Measurements from ENCODE around the gene SNAI3.

The SNAI3 gene

GRCh38 chr16:88727871-88728270, 41.6 kb upstream of the SNAI3 start:
- ChIA-PET POLR2A (no interaction called here), CTCF (no interaction called here)
- no peak for TF ChIP-seq CTCF (IDR thresholded peaks at IDR 0.05; ENCODE audit: insufficient read depth, low read length, missing control alignments)
- no peak for DNase-seq (ENCODE audit: low read depth, low spot score)
- no peak overlapping the region for H3K4me3 ChIP-seq (ENCODE audit: low read depth, low read length)

DNA sequence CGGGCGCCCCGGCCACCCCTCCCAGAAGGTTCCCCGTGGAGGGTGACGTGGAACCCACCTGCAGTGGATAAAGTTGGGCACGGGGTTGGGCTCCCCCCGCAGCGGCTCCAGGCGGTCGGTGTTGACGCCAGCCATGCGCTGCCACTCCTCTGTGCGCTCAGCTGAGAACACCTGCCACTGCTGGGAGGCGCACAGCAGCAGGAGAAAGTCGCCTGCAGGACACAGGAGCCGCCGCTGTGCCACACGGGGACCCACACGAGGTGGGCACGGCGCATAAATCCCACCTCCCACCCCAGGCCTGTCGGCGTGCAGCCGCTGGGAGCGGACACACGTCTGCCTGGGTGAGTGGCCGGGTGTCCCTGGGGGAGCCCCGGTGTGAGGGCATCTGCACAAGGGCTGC, 40.7 kb upstream of the SNAI3 start:
- TF ChIP-seq CTCF (IDR thresholded peaks at IDR 0.05; ENCODE audit: insufficient read depth, low read length, missing control alignments): no peak
- no peak for DNase-seq (ENCODE audit: low read depth, low spot score)
- no peak overlapping the region for H3K4me3 ChIP-seq (ENCODE audit: low read depth, low read length)
- POLR2A ChIA-PET: no interaction called here
- CTCF ChIA-PET: no interaction called here

GRCh38 chr16:88726408-88726749, 40.1 kb upstream of the SNAI3 start:
- DNase-seq (ENCODE audit: low read depth, low spot score): no peak
- no peak for TF ChIP-seq CTCF (IDR thresholded peaks at IDR 0.05; ENCODE audit: insufficient read depth, low read length, missing control alignments)
- no peak overlapping the region for H3K4me3 ChIP-seq (ENCODE audit: low read depth, low read length)
- CTCF ChIA-PET: interaction anchor here (1.0 kb wide), 1 partner anchor 11 kb away, joined by 4 read pairs; no protein-coding TSS in a partner anchor
- POLR2A ChIA-PET: no interaction called here

GRCh38 chr16:88725609-88726407, 39.5 kb upstream of the SNAI3 start:
- CTCF ChIA-PET: interaction anchor here (1.0 kb wide), 1 partner anchor 12 kb away, joined by 4 read pairs; no protein-coding TSS in a partner anchor
- no peak for TF ChIP-seq CTCF (IDR thresholded peaks at IDR 0.05; ENCODE audit: insufficient read depth, low read length, missing control alignments)
- no peak overlapping the region for H3K4me3 ChIP-seq (ENCODE audit: low read depth, low read length)
- no peak for DNase-seq (ENCODE audit: low read depth, low spot score)
- POLR2A ChIA-PET: no interaction called here

DNA sequence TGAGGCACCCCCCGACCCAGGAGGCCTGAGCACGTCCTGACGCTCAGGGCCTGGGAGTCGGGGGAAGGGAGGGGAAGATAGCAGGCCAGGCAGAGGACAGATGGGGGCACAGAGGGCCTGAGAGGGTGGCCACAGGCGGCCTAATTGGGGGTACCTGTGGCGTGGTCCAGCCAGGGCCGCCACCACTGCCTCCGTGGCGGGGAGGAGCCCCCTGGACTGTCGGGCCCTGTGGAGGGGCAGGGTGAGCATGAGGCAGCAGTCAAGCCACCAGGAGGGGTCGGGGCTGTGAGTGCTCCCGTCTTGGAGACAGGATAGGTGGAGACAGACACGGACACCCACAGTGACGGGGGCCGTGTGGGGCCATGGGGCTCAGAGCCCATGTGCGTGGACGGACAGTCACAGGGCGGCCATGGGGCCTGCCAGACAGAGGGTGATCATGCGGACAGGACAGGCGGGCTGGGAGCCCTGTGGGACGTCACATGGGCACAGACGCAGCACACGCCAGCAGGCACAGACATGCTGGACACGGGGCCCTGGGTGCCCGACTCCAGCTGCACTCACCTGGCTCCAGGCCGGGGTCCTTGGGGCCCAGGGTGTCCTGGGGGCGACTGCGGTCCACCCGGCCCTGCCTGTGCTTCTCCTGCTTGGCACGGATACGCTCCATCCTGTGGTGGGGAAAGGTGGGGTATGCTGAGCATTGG, 38.7 kb upstream of the SNAI3 start:
- H3K4me3 ChIP-seq (ENCODE audit: low read depth, low read length): no peak overlapping the region
- ChIA-PET CTCF (no interaction called here), POLR2A (no interaction called here)
- no peak for DNase-seq (ENCODE audit: low read depth, low spot score)
- no peak for TF ChIP-seq CTCF (IDR thresholded peaks at IDR 0.05; ENCODE audit: insufficient read depth, low read length, missing control alignments)

DNA sequence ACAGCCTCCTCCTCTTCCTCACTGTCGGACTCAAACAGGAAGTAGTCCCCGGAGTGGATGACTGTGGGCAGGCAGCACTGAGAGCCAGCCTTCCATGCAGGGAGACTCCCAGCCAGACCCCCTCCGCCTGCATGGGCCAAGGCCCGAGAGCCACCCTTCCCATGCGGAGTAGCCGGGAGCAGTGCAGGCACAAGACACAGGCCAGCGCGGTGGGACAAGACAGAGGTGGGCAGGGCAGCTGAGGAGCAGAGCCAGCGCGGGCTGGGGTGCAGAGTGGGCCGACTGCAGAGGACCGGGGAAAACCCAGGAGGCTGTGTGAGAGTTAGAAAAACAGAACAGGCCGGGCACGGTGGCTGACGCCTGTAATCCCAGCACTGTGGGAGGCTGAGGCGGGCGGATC, 37.6 kb upstream of the SNAI3 start:
- CTCF ChIA-PET: interaction anchor here (1.2 to 1.3 kb wide), 2 partner anchors 14 to 17 kb away, joined by 3 to 4 read pairs; no protein-coding TSS in a partner anchor
- no peak overlapping the region for H3K4me3 ChIP-seq (ENCODE audit: low read depth, low read length)
- POLR2A ChIA-PET: no interaction called here
- TF ChIP-seq CTCF (IDR thresholded peaks at IDR 0.05; ENCODE audit: insufficient read depth, low read length, missing control alignments): no peak
- no peak for DNase-seq (ENCODE audit: low read depth, low spot score)

Measured in AG04449 (cell line).